ENCODE measurements around the gene ESYT2. TPM values are rescaled to one million over a fixed set of nuclear protein-coding genes. Genes with fewer than 3 reads are reported as not detected.
"Not testable (repeated sequence)": the region's sequence is repeated elsewhere in the genome, so short reads cannot be mapped to it uniquely, and the experiment has no call there.

The ESYT2 gene
- polyA plus RNA-seq, 1 donor = 32.5 TPM

DNA sequence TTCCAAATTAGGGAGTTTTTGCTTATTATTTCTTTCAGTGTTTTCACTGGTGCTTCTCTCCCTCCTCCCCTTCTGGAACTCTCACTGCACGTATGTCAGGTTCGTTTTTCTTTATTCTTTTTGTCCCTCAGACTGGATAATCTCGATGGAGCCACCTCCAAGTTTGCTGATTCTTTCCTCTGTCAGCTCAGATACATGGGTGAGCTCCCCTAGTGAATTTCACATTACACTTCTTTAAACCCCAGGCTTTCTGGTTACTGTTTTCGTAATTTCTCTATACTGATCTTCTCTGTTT is 103.9 kb downstream of the ESYT2 start:
- no peak for DNase-seq (ENCODE audit: low read depth)

DNA sequence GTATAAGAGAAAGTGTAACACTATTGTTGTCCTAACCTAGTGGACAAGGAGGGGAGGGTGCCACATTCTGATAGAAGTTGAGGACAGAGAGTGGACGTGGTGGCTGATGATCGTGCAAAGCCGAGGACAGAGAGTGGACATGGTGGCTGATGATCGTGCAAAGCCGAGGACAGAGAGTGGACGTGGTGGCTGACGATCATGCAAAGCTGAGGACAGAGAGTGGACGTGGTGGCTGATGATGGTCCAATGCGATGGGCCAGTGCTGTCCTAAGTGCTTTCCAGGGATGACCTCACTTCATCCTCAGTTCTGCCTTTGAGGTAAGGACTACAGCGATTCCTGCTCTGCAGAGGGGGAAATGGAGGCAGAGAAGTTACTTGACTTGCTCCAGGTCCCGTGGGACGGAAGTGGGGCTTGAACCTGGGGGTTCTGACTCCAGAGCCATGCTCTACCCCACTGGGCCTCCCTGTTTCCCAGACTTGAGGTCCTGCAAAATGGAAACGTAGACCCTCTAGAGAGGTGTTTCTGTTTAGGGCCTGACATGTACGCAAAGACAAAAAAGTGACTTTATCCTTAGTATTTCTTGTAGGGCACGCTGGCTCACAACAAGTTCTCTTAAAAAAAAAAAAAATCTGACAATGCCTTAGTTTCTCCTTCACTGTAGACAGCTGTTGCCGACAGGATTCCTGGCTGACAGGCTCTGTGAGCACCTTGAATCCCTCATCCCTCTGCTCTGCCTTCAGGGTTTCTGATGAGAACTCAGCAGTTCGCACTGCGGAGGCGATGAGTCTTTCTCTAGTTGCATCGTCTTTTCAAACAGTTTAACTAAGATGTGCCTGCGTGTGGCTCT is 104.4 kb downstream of the ESYT2 start:
- no peak for DNase-seq (ENCODE audit: low read depth)

GRCh38 chr7:158723714-158724385 is 105.5 kb downstream of the ESYT2 start:
- no peak for DNase-seq (ENCODE audit: low read depth)

GRCh38 chr7:158723266-158723665 is 106.0 kb downstream of the ESYT2 start:
- no peak for DNase-seq (ENCODE audit: low read depth)

GRCh38 chr7:158722574-158723237 is 106.6 kb downstream of the ESYT2 start:
- no peak for DNase-seq (ENCODE audit: low read depth)

DNA sequence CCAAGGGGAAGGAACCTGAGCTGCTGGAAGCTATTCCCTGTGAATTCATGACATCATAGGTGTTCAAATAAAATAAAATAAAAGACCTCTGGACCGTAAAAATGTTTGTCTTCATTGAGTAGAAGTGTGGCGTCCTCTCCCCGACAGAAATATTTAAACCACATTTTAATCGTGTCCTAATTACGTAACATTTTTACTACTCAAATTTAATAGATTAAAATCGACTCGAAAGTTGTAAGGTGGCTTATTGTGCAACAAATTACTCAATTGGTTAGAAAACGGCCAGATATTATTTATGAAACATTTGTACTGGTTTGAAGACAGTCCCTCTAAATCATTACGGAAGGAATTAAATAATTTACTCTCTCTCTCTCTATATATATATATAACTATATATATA is 109.2 kb downstream of the ESYT2 start:
- no peak for DNase-seq (ENCODE audit: low read depth)

- no peak for DNase-seq (ENCODE audit: low read depth)
Measured at GRCh38 chr7:158716802-158717201, 112.5 kb downstream of the ESYT2 start.

- no peak for DNase-seq (ENCODE audit: low read depth)
Measured at GRCh38 chr7:158710651-158711102, 118.6 kb downstream of the ESYT2 start.

DNA sequence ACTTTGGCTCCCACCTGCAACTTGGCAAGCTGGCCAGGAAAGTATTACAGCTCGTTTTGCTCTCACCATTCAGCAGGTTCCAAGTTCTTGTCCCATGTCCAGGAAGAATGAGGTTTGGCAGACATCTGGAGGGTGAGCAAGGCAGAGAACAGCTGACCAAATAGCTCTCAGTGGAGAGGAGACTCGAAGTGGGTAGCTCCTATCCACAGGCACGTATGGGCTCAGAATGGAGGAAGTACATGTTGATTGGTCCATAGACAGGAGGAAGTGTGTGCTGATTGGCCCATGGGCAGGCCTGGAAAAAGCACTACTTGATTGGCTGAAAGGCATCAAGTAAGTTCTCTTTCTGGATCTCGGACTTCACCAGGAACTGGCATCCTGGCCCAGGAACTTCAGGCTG is 121.7 kb downstream of the ESYT2 start:
- no peak for DNase-seq (ENCODE audit: low read depth)

- DNase-seq (ENCODE audit: low read depth) = no peak
Measured at GRCh38 chr7:158706710-158707590, 122.4 kb downstream of the ESYT2 start.

GRCh38 chr7:158706273-158706704 is 123.0 kb downstream of the ESYT2 start:
- no peak for DNase-seq (ENCODE audit: low read depth)

GRCh38 chr7:158705234-158705850 is 124.0 kb downstream of the ESYT2 start:
- DNase-seq (ENCODE audit: low read depth) = no peak

- DNase-seq (ENCODE audit: low read depth) = peak; percentile 76
Measured at GRCh38 chr7:158704524-158705233, 124.6 kb downstream of the ESYT2 start, which contains the start of gene NCAPG2. NCAPG2 (minus strand) TSS chr7:158704804; CDS start chr7:158701899, 2,905 bp downstream.

DNA sequence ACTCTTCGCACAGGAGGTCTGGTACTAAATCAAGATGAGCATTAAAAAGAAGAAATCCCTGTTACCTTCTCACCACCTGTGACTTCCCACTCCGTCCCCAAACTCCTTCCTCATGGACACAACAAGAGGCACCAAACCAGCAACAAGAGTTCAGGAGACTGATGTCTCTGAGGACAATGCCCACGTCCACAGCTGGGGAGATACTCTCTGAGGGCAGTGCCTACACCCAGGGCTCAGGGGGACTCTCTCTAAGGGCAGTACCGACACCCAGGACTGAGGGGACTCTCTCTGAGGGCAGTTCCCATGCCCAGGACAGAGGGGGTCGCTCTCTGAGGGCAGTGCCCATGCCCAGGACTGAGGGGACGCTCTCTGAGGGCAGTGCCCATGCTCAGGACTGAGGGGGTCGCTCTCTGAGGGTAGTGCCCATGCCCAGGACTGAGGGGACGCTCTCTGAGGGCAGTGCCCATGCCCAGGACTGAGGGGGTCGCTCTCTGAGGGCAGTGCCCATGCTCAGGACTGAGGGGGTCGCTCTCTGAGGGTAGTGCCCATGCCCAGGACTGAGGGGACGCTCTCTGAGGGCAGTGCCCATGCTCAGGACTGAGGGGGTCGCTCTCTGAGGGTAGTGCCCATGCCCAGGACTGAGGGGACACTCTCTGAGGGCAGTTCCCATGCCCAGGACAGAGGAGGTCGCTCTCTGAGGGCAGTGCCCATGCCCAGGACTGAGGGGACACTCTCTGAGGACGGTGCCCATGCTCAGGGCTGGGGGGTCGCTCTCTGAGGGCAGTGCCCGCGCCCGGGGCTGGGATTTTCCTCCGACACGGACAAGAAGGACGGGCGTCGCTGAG is 125.4 kb downstream of the ESYT2 start:
- not testable (repeated sequence) for DNase-seq (ENCODE audit: low read depth)

DNA sequence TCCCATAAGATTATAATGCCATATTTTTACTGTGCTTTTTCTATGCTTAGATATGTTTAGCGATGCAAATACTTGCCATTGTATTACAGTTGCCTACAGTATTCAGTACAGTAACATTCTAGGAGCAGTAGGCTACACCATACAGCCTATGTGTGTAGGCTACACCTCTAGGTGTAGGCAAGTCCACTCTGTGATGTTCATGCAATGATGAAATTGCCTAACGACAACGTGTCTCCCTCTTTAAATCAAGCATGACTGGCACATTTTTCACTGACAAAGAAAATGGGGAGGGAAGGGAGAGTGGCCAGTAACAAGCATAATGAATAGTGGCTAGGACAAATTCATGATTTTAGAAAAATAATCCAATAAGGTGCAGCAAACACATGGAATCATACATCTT is 126.4 kb downstream of the ESYT2 start:
- DNase-seq (ENCODE audit: low read depth) = no peak

DNA sequence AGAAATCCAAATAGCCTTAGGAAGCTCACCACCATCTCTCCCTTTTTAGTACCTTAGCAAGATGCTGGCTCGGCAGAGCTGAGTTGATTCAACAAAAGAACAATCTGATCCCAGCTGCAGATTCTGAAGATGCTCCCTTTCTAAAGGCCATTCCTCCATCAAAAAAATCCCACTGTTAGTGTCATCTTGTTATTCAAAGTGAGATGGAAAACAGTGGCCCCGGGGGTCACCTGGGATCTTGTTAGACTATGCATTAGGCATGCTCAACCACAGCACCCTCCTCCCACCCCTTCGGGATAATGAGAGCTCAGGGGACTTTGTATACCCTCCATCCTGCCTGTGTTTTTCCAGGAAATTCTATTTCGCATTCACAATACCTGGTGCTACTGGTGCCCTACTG is 127.1 kb downstream of the ESYT2 start:
- DNase-seq (ENCODE audit: low read depth) = no peak

DNA sequence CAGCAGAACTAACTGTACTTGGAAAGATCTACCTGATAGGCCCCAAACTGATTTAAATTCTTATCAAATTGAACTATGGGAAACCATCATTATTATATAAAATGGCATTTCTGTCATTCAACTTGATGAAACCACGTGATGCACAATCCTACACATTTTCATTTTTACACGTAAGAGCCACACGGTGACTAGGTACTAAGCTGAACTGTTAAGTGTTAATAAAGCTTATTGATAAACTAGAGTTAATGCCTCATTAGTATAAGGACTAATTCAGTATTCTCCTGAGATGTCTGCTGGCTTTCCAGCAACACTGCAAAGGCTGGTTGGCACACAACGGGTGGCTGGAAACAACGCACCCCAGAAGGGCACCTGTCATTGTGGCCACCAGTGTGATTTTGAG is 129.3 kb downstream of the ESYT2 start:
- DNase-seq (ENCODE audit: low read depth) = no peak

DNA sequence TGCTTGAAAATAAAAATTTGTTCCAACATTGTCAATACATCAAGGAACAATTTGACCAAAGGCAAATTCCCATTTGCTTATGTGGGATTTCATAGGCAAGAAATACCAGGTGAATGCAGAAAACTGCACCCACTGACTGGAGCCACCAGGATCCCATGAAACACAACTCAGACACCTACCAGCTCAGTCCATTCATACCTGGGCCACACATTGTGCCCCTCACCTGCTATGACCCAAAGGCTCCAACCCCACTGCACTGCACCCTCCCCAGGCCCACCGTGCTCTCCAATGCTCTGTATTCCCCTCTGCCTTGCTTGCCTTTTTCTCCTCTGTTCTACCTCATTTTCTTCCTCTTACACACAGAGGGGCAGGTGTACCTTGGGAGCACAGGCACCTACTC is 130.0 kb downstream of the ESYT2 start:
- DNase-seq (ENCODE audit: low read depth) = no peak

DNA sequence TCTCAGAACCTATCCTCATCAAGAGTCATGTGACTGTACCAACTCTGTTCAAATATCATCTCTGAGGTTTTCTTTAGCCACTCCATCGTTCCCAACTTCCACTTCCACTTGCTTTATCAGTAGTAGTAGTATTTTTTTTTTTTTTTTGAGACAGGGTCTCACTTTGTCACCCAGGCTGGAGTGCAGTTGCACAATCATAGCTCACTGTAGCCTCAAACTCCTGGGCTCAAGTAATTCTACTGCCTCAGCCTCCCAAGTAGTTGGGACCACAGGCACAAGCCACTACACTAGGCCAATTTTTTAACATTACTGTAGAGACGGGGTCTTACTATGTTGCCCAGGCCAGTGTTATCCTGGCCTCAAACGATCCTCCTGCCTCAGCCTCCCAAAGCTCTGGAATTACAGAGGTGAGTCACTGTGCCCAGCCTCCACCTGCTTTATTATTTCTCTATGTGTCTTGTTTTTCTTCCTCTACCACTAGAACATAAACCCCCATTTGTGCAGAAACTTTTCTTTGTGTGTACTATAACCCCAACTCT is 130.6 kb downstream of the ESYT2 start:
- no peak for DNase-seq (ENCODE audit: low read depth)
